Panc1 (cell line): Measurements from ENCODE around the gene TTC39B.

Experiments
- CTCF ChIP-seq: fragments of 450-650 bp; IDR thresholded peaks from 2 replicates; pipeline ENCODE4 v1.5.1; 2017; ENCODE audit warnings: mild to moderate bottlenecking
- REST ChIP-seq, 2 experiments: IDR thresholded peaks; 2 replicates each; pipeline ENCODE4 v1.6.1; 2011 to 2012; ENCODE audit warnings: low read depth in 2 of 2, control low read depth in 1 of 2, low read length in 1 of 2, mild to moderate bottlenecking in 1 of 2, moderate library complexity in 1 of 2; ENCODE audit not compliant: insufficient read depth in 1 of 2

DNA sequence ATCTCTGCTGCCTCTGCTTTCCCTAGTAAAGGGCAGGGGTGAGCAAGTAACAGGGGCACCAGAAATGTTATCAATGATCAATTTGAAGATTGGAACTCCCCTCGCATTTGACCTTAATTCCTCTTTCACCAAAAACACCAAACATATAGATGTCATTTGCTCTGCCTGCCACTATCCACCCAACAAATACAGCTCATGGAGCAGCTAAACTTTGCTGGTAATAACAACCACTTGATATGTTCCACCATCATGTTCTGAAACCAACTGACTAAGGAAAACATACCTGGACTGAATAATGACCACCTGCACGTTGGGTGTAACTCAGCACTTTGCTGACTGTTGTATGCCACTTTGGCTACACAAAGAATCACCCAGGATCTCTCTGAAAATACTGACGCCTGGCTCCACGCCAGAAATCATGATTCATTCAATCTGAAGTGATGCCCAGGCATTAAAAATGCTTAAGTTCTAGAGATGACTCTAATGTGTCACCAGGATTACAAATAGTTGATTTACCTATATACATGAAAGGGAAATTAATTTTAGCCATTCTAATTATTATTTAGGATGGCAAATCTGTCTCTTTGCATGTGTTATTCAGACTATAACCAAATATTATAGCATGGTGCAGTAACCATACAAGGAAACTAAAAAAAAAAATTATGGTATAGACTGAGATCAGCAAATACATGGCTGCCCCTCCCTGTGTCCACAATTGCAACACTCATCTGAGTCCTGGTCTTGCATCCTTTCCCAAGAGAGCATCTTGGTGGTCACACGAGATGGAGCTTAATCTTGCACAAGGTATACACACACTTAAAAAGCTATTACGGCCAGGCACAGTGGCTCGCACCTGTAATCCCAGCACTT, 43.1 kb upstream of the TTC39B start:
- TF ChIP-seq CTCF: no peak
- no peak for TF ChIP-seq REST (IDR thresholded peaks at IDR 0.05; ENCODE audit: insufficient read depth in 1 of 2, low read depth in 2 of 2, low read length in 1 of 2)
